Gastrocnemius medialis (tissue), 4 donors: Measurements from ENCODE around the gene CEP112.

Source experiments
- POLR2A ChIP-seq, 2 donors: fragments of 450-650 bp; IDR thresholded peaks; one replicate each; pipeline ENCODE4 v1.6.1; 2017; ENCODE audit warnings: antibody characterized with exemption in 2 of 2, mild to moderate bottlenecking in 2 of 2, moderate library complexity in 2 of 2
- TF ChIP-seq, protein P1 (sequence below), 5 experiments: fragments of 450-650 bp in 3 of 5; fragments of 200-600 bp in 2 of 5; sonication (generic) in 2 of 5; IDR thresholded peaks in 4 of 5; conservative IDR thresholded peaks in 1 of 5; 1 replicate in 4 of 5; 2 replicates in 1 of 5; pipeline ENCODE4 v1.5.1; 2016 to 2019; ENCODE audit warnings: antibody characterized with exemption in 5 of 5, mild to moderate bottlenecking in 3 of 5, moderate library complexity in 3 of 5

DNA sequence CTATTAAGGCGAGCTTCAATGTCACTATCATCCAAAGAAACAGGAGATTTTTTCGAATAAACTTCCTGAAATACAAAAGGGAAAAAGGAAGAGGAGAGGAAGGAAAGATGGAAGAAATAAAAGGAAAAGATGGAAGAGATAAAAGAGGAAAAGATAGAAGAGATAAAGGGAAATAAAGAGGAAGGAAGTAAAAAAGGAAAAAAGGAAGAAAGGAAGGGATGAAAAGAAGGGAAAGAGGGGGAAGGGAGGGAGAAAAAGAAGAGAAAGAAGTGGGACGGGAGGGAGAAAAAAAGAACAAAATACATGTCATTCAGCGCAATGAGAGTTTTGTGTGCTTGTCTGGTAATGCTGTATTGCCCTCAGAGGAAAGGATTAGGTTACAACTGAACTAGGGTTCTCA lies 62.2 kb downstream of the CEP112 start:
- TF ChIP-seq, protein P1, sequence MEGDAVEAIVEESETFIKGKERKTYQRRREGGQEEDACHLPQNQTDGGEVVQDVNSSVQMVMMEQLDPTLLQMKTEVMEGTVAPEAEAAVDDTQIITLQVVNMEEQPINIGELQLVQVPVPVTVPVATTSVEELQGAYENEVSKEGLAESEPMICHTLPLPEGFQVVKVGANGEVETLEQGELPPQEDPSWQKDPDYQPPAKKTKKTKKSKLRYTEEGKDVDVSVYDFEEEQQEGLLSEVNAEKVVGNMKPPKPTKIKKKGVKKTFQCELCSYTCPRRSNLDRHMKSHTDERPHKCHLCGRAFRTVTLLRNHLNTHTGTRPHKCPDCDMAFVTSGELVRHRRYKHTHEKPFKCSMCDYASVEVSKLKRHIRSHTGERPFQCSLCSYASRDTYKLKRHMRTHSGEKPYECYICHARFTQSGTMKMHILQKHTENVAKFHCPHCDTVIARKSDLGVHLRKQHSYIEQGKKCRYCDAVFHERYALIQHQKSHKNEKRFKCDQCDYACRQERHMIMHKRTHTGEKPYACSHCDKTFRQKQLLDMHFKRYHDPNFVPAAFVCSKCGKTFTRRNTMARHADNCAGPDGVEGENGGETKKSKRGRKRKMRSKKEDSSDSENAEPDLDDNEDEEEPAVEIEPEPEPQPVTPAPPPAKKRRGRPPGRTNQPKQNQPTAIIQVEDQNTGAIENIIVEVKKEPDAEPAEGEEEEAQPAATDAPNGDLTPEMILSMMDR (IDR thresholded peaks at IDR 0.05 in 4 of 5, conservative IDR thresholded peaks at IDR 0.05 in 1 of 5) = no peak
- TF ChIP-seq POLR2A (IDR thresholded peaks at IDR 0.05) = no peak
